Measurements from ENCODE around the gene NISCH. TPM values are rescaled to one million over a fixed set of nuclear protein-coding genes. Genes with fewer than 3 reads are reported as not detected.

NISCH gene
- total RNA-seq, 1 experiment from 2014 or later = 72.8 TPM

- peaks cover 8 to 24% of the 10 kb centered on the region in 2 experiments for H3K36me3 ChIP-seq (ENCODE audit: control insufficient read depth in 1 of 2, insufficient read depth in 2 of 2, low read length in 2 of 2)
- H3K4me1 ChIP-seq (ENCODE audit: control insufficient read depth in 1 of 2, insufficient read depth in 2 of 2, low read length in 2 of 2) = peaks cover 46 to 71% of the 10 kb centered on the region in 2 experiments
- ATAC-seq (no peak), DNase-seq (ENCODE audit: low read depth, low spot score) (no peak)
- peaks cover 30% of the 10 kb centered on the region for H3K79me2 ChIP-seq (ENCODE audit: insufficient read depth, low read length)
- H3K27me3 ChIP-seq (ENCODE audit: insufficient read depth, low read length) = no peaks in the 10 kb centered on the region
- no peak overlapping the region for H2AFZ ChIP-seq (ENCODE audit: low read depth, low read length, poor library complexity, severe bottlenecking)
- POLR2A ChIA-PET = interaction anchor here (1.7 kb wide), 1 partner anchor 82 kb away, joined by 8 read pairs; the partner anchor contains the start of gene UQCC5
- peak overlapping the region; percentile 89 for H3K4me2 ChIP-seq (ENCODE audit: low read length)
- intact Hi-C loops (cut with micrococcal nuclease) = no loop called here
- H3K9me2 ChIP-seq (ENCODE audit: insufficient read depth) = no peaks in the 10 kb centered on the region
- H3K9ac ChIP-seq (ENCODE audit: low read length) = peak overlapping the region; percentile 95
- TF ChIP-seq SRF (IDR thresholded peaks at IDR 0.05; ENCODE audit: low read depth) = no peak
- TF ChIP-seq ATF3 (IDR thresholded peaks at IDR 0.05) = no peak
- TF ChIP-seq ZBTB33 (IDR thresholded peaks at IDR 0.05; ENCODE audit: extremely low read depth, insufficient replicate concordance, low read length) = no peak
- no peak for TF ChIP-seq ZNF274 (IDR thresholded peaks at IDR 0.05; ENCODE audit: low read depth, low read length)
- no peak for TF ChIP-seq ELF1 (IDR thresholded peaks at IDR 0.05; ENCODE audit: borderline replicate concordance, low read depth)
- no peak for TF ChIP-seq REST (IDR thresholded peaks at IDR 0.05; ENCODE audit: low read depth)
- TF ChIP-seq CTCF (IDR thresholded peaks at IDR 0.05 in 2 of 3, conservative IDR thresholded peaks at IDR 0.05 in 1 of 3; ENCODE audit: borderline replicate concordance in 1 of 3, insufficient read depth in 1 of 3, low read depth in 2 of 3, low read length in 2 of 3) = no peak
- TF ChIP-seq POLR2A (IDR thresholded peaks at IDR 0.05; ENCODE audit: borderline replicate concordance, extremely low read depth, insufficient read depth, insufficient read length) = no peak
- TF ChIP-seq RAD21 (IDR thresholded peaks at IDR 0.05; ENCODE audit: low read depth) = no peak
- no peak for TF ChIP-seq YY1 (IDR thresholded peaks at IDR 0.05; ENCODE audit: extremely low read depth, insufficient replicate concordance, low read depth, low read length)
- no peak for TF ChIP-seq SIN3A (IDR thresholded peaks at IDR 0.05; ENCODE audit: low read depth)
- no peak for TF ChIP-seq CEBPB (IDR thresholded peaks at IDR 0.05; ENCODE audit: low read depth)
- H3K9me3 ChIP-seq (ENCODE audit: control insufficient read depth in 1 of 2, insufficient read depth in 1 of 2, low read depth in 1 of 2, low read length in 2 of 2) = no peaks in the 10 kb centered on the region
- RAD21 ChIA-PET (ENCODE audit: low non-redundant PET in 1 of 2, low total read pairs in 2 of 2, uncharacterized antibody in 2 of 2, unreplicated experiment in 2 of 2) = interaction anchor here in 1 of 2 experiments (0.6 kb wide), 1 partner anchor 182 kb away, joined by 3 read pairs; no protein-coding TSS in a partner anchor
- BruUV-seq (replicated peaks) = no TSS peak
- peak overlapping the region; percentile 80 to 94 for H3K4me3 ChIP-seq (replicated peaks in 1 of 2; ENCODE audit: low read depth in 1 of 2, low read length in 2 of 2)
- H4K20me1 ChIP-seq (ENCODE audit: insufficient read depth) = no peaks in the 10 kb centered on the region
- peak overlapping the region; percentile 66 for H3K27ac ChIP-seq (ENCODE audit: low read depth, low read length)
- CTCF ChIA-PET = no interaction called here
These were observed 1.0 kb upstream of the NISCH start for GRCh38 chr3:52454250-52454937.

All from HCT116 (cell line).